ENCODE measurements around the gene EML4.

DNA sequence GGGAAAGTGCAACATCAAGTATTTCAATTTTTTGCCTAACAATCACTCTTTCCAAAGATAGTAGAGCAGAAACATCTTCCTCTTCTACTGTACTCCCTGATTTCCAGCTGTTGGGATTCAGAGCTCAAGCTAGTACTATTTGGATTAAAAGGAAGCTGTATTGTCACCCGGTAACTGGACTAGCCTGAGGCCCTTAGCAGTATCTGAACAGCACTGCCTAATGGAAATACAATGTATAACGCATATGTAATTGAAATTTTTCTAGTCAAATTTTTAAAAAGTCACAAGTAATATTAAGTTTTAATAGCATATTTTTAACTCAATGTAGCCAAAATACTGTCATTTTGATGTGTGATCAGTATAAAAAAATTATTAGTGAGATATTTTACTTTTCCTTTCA lies 105.7 kb downstream of the EML4 start:
- TF ChIP-seq, protein P1, sequence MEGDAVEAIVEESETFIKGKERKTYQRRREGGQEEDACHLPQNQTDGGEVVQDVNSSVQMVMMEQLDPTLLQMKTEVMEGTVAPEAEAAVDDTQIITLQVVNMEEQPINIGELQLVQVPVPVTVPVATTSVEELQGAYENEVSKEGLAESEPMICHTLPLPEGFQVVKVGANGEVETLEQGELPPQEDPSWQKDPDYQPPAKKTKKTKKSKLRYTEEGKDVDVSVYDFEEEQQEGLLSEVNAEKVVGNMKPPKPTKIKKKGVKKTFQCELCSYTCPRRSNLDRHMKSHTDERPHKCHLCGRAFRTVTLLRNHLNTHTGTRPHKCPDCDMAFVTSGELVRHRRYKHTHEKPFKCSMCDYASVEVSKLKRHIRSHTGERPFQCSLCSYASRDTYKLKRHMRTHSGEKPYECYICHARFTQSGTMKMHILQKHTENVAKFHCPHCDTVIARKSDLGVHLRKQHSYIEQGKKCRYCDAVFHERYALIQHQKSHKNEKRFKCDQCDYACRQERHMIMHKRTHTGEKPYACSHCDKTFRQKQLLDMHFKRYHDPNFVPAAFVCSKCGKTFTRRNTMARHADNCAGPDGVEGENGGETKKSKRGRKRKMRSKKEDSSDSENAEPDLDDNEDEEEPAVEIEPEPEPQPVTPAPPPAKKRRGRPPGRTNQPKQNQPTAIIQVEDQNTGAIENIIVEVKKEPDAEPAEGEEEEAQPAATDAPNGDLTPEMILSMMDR (IDR thresholded peaks at IDR 0.05): no peak
- no peak for TF ChIP-seq POLR2A (IDR thresholded peaks at IDR 0.05)
